HTERT RPE-1 (cell line): ENCODE measurements around the gene CYTH3.
"Not testable (repeated sequence)": the region's sequence is repeated elsewhere in the genome, so short reads cannot be mapped to it uniquely, and the experiment has no call there.

ENCODE experiments used
- in situ Hi-C: fragments of 300-500 bp; cut with MboI; formaldehyde crosslinking; loops from 4 replicates; pipeline ENCODE4 v1.14.3; 2020; ENCODE audit warnings: low sequenced_read_pairs

CYTH3 gene

GRCh38 chr7:6234384-6234783 is 38.0 kb downstream of the CYTH3 start:
- in situ Hi-C loops, result no loop called here

GRCh38 chr7:6232534-6232933 is 39.9 kb downstream of the CYTH3 start:
- in situ Hi-C loops, result no loop called here

- in situ Hi-C loops, result no loop called here
Observed at GRCh38 chr7:6232116-6232515, 40.3 kb downstream of the CYTH3 start.

- in situ Hi-C loops, result no loop called here
Observed at GRCh38 chr7:6231184-6231583, 41.2 kb downstream of the CYTH3 start.

GRCh38 chr7:6229284-6229683 is 43.1 kb downstream of the CYTH3 start:
- in situ Hi-C loops, result not testable (repeated sequence)

GRCh38 chr7:6228361-6229229 is 43.8 kb downstream of the CYTH3 start:
- in situ Hi-C loops, result no loop called here

- in situ Hi-C loops, result no loop called here
Observed at GRCh38 chr7:6227294-6227846, 45.1 kb downstream of the CYTH3 start.

GRCh38 chr7:6226194-6226799 is 46.1 kb downstream of the CYTH3 start:
- in situ Hi-C loops, result no loop called here

GRCh38 chr7:6223411-6223810 is 49.0 kb downstream of the CYTH3 start:
- in situ Hi-C loops, result not testable (repeated sequence)

- in situ Hi-C loops, result not testable (repeated sequence)
Observed at GRCh38 chr7:6223010-6223409, 49.4 kb downstream of the CYTH3 start.

- in situ Hi-C loops, result no loop called here
Observed at GRCh38 chr7:6221340-6222319, 50.8 kb downstream of the CYTH3 start.

- in situ Hi-C loops, result no loop called here
Observed at GRCh38 chr7:6218329-6218728, 54.1 kb downstream of the CYTH3 start.

GRCh38 chr7:6212008-6212407 is 60.4 kb downstream of the CYTH3 start:
- in situ Hi-C loops, result no loop called here

- in situ Hi-C loops, result no loop called here
Observed at GRCh38 chr7:6210621-6211372, 61.6 kb downstream of the CYTH3 start.

GRCh38 chr7:6209340-6209739 is 63.1 kb downstream of the CYTH3 start:
- in situ Hi-C loops, result no loop called here

GRCh38 chr7:6208573-6209328 is 63.7 kb downstream of the CYTH3 start:
- in situ Hi-C loops, result no loop called here

- in situ Hi-C loops, result no loop called here
Observed at GRCh38 chr7:6205971-6206660, 66.3 kb downstream of the CYTH3 start.

- in situ Hi-C loops, result no loop called here
Observed at GRCh38 chr7:6203381-6203780, 69.0 kb downstream of the CYTH3 start.

GRCh38 chr7:6202117-6202516 is 70.3 kb downstream of the CYTH3 start:
- in situ Hi-C loops, result no loop called here
